GM06990 (cell line): ENCODE results near the gene CRTAC1.

Experiments
- DNase-seq: peaks from one replicate; pipeline ENCODE4 v3.0.0-alpha.2; 2011; ENCODE audit not compliant: insufficient read length; ENCODE audit errors: extremely low read depth
- H3K27me3 ChIP-seq: replicated peaks from 2 replicates; pipeline ENCODE4 v1.6.0; 2011; ENCODE audit warnings: low read length; ENCODE audit not compliant: control insufficient read depth, insufficient read depth
- H3K36me3 ChIP-seq: 2 replicates; pipeline ENCODE4 v1.5.1; 2011; ENCODE audit warnings: low read length; ENCODE audit not compliant: control insufficient read depth, insufficient read depth
- H3K4me3 ChIP-seq: replicated peaks from 2 replicates; pipeline ENCODE4 v1.5.1; 2011; ENCODE audit warnings: low read depth, mild to moderate bottlenecking, control low read depth, low read length
- TF ChIP-seq, protein P1 (sequence below): IDR thresholded peaks from 2 replicates; pipeline ENCODE4 v1.5.1; 2011; ENCODE audit warnings: low read length, control low read depth, mild to moderate bottlenecking, inconsistent platforms; ENCODE audit not compliant: insufficient read depth, poor library complexity, severe bottlenecking

Gene CRTAC1, protein sequence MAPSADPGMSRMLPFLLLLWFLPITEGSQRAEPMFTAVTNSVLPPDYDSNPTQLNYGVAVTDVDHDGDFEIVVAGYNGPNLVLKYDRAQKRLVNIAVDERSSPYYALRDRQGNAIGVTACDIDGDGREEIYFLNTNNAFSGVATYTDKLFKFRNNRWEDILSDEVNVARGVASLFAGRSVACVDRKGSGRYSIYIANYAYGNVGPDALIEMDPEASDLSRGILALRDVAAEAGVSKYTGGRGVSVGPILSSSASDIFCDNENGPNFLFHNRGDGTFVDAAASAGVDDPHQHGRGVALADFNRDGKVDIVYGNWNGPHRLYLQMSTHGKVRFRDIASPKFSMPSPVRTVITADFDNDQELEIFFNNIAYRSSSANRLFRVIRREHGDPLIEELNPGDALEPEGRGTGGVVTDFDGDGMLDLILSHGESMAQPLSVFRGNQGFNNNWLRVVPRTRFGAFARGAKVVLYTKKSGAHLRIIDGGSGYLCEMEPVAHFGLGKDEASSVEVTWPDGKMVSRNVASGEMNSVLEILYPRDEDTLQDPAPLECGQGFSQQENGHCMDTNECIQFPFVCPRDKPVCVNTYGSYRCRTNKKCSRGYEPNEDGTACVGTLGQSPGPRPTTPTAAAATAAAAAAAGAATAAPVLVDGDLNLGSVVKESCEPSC

DNA sequence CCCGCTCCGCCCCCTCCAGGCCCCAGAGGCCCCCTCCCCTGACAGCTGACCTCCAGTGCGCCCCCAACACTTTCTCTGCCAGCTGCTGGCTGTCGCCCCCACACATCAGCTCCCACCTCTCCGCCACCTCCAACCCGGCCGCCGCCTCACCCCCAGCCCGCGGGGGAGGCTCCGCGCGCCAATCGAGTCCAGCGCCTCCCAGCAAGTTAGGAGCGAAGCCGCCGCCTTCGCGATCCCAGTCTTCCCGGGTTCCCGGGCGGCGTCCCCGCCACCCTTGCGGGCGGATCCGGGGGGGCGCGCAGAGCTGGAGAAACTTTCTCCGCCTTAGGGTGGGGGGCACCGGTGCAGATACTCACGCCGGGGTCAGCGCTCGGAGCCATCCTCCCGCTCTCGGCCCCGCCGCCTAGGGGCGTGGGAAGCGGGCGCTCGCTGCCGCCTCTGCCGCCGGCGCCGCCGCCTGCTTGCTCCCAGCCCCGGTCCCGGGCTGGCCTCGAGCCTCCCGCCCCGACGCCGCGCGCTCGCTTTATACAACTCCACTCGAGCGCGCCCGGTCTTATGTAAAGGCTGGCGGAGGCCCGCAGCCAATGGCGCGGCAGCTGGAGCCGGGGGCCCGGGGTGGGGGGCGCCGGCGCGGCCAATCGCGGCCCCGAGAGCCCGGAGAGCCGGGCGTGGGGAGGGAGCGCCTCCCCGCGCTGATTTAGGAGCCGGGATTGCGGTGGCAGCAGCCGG, at the start of gene CRTAC1:
TSS of gene CRTAC1 (minus strand) at position 529 of the 729 bp plus-strand sequence. CDS start at position 380, 149 bp downstream.
- DNase-seq, result no peak
- no peaks in the 10 kb centered on the region; the same call in none of the 2 replicates for H3K27me3 ChIP-seq
- TF ChIP-seq, protein P1, sequence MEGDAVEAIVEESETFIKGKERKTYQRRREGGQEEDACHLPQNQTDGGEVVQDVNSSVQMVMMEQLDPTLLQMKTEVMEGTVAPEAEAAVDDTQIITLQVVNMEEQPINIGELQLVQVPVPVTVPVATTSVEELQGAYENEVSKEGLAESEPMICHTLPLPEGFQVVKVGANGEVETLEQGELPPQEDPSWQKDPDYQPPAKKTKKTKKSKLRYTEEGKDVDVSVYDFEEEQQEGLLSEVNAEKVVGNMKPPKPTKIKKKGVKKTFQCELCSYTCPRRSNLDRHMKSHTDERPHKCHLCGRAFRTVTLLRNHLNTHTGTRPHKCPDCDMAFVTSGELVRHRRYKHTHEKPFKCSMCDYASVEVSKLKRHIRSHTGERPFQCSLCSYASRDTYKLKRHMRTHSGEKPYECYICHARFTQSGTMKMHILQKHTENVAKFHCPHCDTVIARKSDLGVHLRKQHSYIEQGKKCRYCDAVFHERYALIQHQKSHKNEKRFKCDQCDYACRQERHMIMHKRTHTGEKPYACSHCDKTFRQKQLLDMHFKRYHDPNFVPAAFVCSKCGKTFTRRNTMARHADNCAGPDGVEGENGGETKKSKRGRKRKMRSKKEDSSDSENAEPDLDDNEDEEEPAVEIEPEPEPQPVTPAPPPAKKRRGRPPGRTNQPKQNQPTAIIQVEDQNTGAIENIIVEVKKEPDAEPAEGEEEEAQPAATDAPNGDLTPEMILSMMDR, result no peak
- H3K4me3 ChIP-seq, result no peak within 1 kb of the TSS
- H3K36me3 ChIP-seq, result no peaks in the 10 kb centered on the region

- no peak for DNase-seq
- H3K27me3 ChIP-seq, result peaks cover 3% of the 10 kb centered on the region
- H3K4me3 ChIP-seq, result no peak overlapping the region
- H3K36me3 ChIP-seq, result no peaks in the 10 kb centered on the region
- TF ChIP-seq, protein P1, result no peak
Measured at GRCh38 chr10:98078774-98079173, 48.4 kb upstream of the CRTAC1 start.

DNA sequence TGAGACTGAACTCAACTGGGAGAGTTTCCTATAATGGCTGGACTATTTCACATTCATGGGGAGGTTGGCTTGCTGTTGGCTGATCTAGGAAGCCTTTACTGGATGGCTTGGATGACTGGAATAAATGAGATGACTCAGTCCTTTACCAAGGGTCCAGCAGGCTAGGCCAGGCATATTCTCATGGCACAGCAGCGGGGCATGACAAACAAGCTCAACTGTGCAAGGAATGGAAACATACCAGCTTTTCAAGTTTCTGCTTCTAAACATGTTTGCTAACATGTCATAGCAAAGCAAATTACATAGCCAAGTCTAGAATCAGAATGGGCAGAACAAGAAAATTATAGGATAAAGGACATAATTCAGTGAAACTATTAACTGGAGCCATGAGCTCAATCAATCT, 46.8 kb upstream of the CRTAC1 start:
- no peak for DNase-seq
- Histone ChIP-seq H3K4me3 (no peak overlapping the region), H3K36me3 (no peaks in the 10 kb centered on the region), H3K27me3 (peaks cover 3% of the 10 kb centered on the region)
- TF ChIP-seq, protein P1, result no peak

DNA sequence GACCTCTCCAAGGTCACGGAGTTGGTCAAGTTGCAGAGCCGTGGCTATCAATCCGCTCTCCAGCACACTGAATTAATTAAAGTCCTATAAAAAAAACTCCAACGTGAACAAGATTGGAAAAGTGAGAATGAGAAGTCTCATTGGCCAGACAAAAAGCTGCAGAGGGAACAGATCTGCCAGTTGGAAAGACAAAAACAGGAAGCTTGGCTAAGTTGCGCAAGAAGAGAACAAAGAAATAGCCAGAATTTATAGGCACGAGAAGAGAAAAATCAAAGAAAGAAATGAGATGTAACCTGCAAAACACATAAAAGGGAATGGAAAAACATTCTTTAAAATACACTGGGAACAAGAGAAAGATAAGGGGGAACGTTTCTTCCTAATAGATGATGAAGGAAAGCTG, 45.7 kb upstream of the CRTAC1 start:
- no peak overlapping the region for H3K4me3 ChIP-seq
- DNase-seq, result no peak
- peaks cover 2% of the 10 kb centered on the region for H3K27me3 ChIP-seq
- TF ChIP-seq, protein P1, result no peak
- no peaks in the 10 kb centered on the region for H3K36me3 ChIP-seq

DNA sequence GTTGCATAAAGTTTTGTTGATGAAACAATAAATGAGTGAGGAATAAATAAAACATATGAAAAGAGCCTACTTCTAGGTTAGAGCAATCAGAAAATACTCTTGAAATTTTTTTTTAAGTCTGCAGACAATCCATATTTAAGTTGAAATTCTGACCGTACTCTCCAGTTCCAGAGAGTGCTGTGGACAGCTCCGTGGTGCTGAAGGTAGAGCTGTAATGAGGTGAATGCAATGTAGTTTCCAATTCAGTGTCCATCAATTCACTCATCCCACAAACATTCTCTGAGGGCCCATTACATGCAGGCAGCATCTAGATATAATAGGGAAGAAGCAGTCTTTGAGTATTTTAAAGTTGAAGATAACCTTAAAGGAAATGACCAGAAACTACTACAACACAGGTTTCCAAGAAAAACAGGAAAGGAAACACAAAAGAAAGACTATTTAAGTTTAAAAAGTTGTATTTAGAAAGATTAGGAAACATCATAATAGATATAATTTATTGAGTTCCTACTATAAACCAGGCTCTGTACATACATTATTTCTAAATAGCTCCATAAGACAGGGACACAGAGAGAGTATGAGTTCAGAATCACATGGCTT, 44.0 kb upstream of the CRTAC1 start:
- no peaks in the 10 kb centered on the region for H3K36me3 ChIP-seq
- no peaks in the 10 kb centered on the region for H3K27me3 ChIP-seq
- H3K4me3 ChIP-seq, result no peak overlapping the region
- DNase-seq, result no peak
- TF ChIP-seq, protein P1, result no peak
